ENCODE results near the gene FCN1. TPM values are rescaled to one million over a fixed set of nuclear protein-coding genes. Genes with fewer than 3 reads are reported as not detected.

FCN1 gene
- total RNA-seq, 3 donors from 2014 or later (not counting 1 experiment from before 2014, with no cell fraction given): 22.7 to 70.3 (median 26.9) TPM

DNA sequence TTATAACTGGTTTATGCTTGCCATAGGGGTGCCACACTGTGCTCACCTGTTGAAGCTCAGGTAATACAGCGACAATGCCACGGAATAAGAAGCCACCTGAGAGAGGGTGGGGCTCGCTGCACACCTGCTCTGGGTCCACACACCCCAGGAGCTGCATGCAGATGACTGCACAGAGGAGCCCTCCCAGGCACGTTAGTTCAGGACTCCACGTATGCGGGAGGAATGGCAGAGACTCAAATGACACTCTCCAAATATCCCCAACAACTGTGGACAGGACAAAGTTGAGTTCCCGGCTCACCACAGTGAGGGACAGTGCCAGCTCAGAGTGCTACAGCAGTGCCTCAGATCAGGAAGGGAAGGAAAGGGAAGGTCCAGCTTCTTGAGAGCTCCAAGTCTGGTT lies 5.8 kb upstream of the FCN1 start:
- DNase-seq (no peak), ATAC-seq (no peak)
- no peaks in the 10 kb centered on the region for H3K9me3 ChIP-seq (ENCODE audit: control insufficient read depth, insufficient read depth, low read length)
- peaks cover 3% of the 10 kb centered on the region for H3K4me1 ChIP-seq (ENCODE audit: control insufficient read depth, insufficient read depth, low read length)
- H3K4me1 Mint-ChIP-seq: no peaks in the 10 kb centered on the region
- H3K36me3 ChIP-seq (ENCODE audit: control insufficient read depth, insufficient read depth, low read length): no peaks in the 10 kb centered on the region
- H3K27ac Mint-ChIP-seq: no peak overlapping the region
- intact Hi-C loops (cut with micrococcal nuclease): no loop called here
- WGBS (ENCODE audit: insufficient coverage): 86% methylated on average over 7 of the region's 7 CpGs
- H3K27ac ChIP-seq (ENCODE audit: low read length): no peak overlapping the region
- H3K4me3 Mint-ChIP-seq: no peak overlapping the region
- H3K9me3 Mint-ChIP-seq: peaks cover 3 to 4% of the 10 kb centered on the region in 2 donors
- TF ChIP-seq CTCF (IDR thresholded peaks at IDR 0.05): no peak
- H3K27me3 Mint-ChIP-seq (ENCODE audit: low read depth in 2 of 2): peaks cover 0 to 7% of the 10 kb centered on the region in 2 donors
- no peak overlapping the region for H3K4me3 ChIP-seq (ENCODE audit: low read length)
- H3K36me3 Mint-ChIP-seq: no peaks in the 10 kb centered on the region
- H3K27me3 ChIP-seq (ENCODE audit: control insufficient read depth, insufficient read depth, low read length): no peaks in the 10 kb centered on the region

DNA sequence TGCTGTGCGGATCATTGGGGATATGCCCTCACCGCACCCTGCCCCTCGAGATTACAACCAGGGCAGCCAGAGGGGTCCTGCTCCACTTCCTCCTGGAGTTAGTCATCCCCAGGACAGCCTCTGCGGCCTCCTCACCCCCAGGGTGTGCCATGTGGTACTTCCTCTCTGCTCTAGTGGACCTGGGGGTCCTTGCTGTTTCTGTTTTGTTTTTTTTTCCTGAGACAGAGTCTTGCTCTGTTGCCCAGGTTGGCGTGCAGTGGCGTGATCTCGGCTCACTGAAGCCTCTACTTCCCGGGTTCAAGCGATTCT lies 5.2 kb upstream of the FCN1 start:
- Histone ChIP-seq H3K27ac (ENCODE audit: low read length) (no peak overlapping the region), H3K9me3 (ENCODE audit: control insufficient read depth, insufficient read depth, low read length) (no peaks in the 10 kb centered on the region), H3K36me3 (ENCODE audit: control insufficient read depth, insufficient read depth, low read length) (no peaks in the 10 kb centered on the region), H3K4me3 (ENCODE audit: low read length) (no peak overlapping the region), H3K27me3 (ENCODE audit: control insufficient read depth, insufficient read depth, low read length) (no peaks in the 10 kb centered on the region), H3K4me1 (ENCODE audit: control insufficient read depth, insufficient read depth, low read length) (peaks cover 5% of the 10 kb centered on the region)
- DNase-seq: no peak
- Mint-ChIP-seq H3K4me1 (no peaks in the 10 kb centered on the region), H3K27me3 (ENCODE audit: low read depth in 2 of 2) (peaks cover 0 to 9% of the 10 kb centered on the region in 2 donors), H3K27ac (no peak overlapping the region), H3K4me3 (no peak overlapping the region), H3K36me3 (no peaks in the 10 kb centered on the region), H3K9me3 (peaks cover 3 to 4% of the 10 kb centered on the region in 2 donors)
- peak in 1 of 3 donors; percentile 41 for ATAC-seq
- 72% methylated on average over 9 of the region's 9 CpGs for WGBS (ENCODE audit: insufficient coverage)
- intact Hi-C loops (cut with micrococcal nuclease): no loop called here
- TF ChIP-seq CTCF (IDR thresholded peaks at IDR 0.05): no peak

DNA sequence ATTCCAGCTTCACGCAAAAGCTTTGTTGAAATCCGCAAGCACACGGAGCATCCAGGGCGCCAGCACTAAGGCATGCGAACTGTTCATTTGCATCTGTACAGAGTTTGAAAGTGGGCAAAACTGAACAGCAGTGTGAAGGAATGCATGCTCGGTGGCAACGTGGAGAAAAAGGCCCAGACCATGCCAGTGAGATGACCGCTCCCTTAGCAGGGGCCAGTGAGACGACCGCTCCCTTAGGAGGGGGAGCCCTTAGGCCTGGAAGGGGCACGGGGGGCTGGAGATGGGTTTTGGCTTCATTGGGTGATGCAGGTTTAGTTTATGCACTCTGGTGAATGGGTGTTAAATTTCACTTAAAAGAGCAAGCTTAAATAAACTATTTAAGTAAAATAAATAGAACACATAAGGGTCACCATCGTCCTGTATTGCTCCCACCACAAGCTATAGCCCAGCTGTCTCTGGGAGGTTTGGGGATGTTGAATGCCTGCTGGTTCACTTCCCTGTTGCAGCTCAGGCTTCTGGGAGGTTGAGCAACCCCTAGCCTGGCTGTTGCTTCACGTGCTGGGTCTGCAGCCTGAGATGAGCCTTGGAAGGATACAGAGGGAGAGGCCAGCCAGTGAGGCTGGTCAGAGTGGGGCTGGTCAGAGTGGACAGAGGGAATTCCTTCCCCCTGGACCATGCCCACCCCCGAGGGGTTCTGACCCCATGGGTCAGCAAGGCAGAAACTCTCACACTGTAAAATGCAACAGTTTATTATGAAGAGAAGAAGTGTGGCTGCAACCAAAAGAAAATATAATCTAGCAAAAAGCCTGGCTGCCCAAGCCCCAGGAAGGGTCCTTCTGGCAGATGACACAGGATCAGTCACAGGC lies 4.6 kb upstream of the FCN1 start:
- H3K36me3 ChIP-seq (ENCODE audit: control insufficient read depth, insufficient read depth, low read length): no peaks in the 10 kb centered on the region
- H3K4me3 Mint-ChIP-seq: no peak overlapping the region
- H3K9me3 Mint-ChIP-seq: peaks cover 3 to 4% of the 10 kb centered on the region in 2 donors
- ATAC-seq (peak in 1 of 3 donors; percentile 59), DNase-seq (no peak)
- TF ChIP-seq CTCF (IDR thresholded peaks at IDR 0.05): no peak
- H3K36me3 Mint-ChIP-seq: no peaks in the 10 kb centered on the region
- no peaks in the 10 kb centered on the region for H3K27me3 ChIP-seq (ENCODE audit: control insufficient read depth, insufficient read depth, low read length)
- intact Hi-C loops (cut with micrococcal nuclease): no loop called here
- WGBS (ENCODE audit: insufficient coverage): 81% methylated on average over 13 of the region's 14 CpGs
- H3K27ac Mint-ChIP-seq: no peak overlapping the region
- no peaks in the 10 kb centered on the region for H3K9me3 ChIP-seq (ENCODE audit: control insufficient read depth, insufficient read depth, low read length)
- no peak overlapping the region for H3K4me3 ChIP-seq (ENCODE audit: low read length)
- peak overlapping the region; percentile 9 for H3K27ac ChIP-seq (ENCODE audit: low read length)
- peaks cover 5% of the 10 kb centered on the region for H3K4me1 ChIP-seq (ENCODE audit: control insufficient read depth, insufficient read depth, low read length)
- H3K4me1 Mint-ChIP-seq: no peaks in the 10 kb centered on the region
- H3K27me3 Mint-ChIP-seq (ENCODE audit: low read depth in 2 of 2): peaks cover 0 to 9% of the 10 kb centered on the region in 2 donors

- ATAC-seq (no peak), DNase-seq (no peak)
- H3K9me3 ChIP-seq (ENCODE audit: control insufficient read depth, insufficient read depth, low read length): no peaks in the 10 kb centered on the region
- Mint-ChIP-seq H3K27ac (no peak overlapping the region), H3K36me3 (no peaks in the 10 kb centered on the region), H3K4me3 (no peak overlapping the region), H3K27me3 (ENCODE audit: low read depth in 2 of 2) (peaks cover 0 to 9% of the 10 kb centered on the region in 2 donors), H3K9me3 (peaks cover 3 to 4% of the 10 kb centered on the region in 2 donors), H3K4me1 (no peaks in the 10 kb centered on the region)
- intact Hi-C loops (cut with micrococcal nuclease): no loop called here
- 86% methylated on average over 3 of the region's 3 CpGs for WGBS (ENCODE audit: insufficient coverage)
- H3K4me3 ChIP-seq (ENCODE audit: low read length): no peak overlapping the region
- no peak for TF ChIP-seq CTCF (IDR thresholded peaks at IDR 0.05)
- H3K4me1 ChIP-seq (ENCODE audit: control insufficient read depth, insufficient read depth, low read length): peaks cover 5% of the 10 kb centered on the region
- H3K27me3 ChIP-seq (ENCODE audit: control insufficient read depth, insufficient read depth, low read length): no peaks in the 10 kb centered on the region
- no peak overlapping the region for H3K27ac ChIP-seq (ENCODE audit: low read length)
- no peaks in the 10 kb centered on the region for H3K36me3 ChIP-seq (ENCODE audit: control insufficient read depth, insufficient read depth, low read length)
Measured at GRCh38 chr9:134919303-134919702, 1.6 kb upstream of the FCN1 start.
